ENCODE results near the gene NISCH.

The NISCH gene

DNA sequence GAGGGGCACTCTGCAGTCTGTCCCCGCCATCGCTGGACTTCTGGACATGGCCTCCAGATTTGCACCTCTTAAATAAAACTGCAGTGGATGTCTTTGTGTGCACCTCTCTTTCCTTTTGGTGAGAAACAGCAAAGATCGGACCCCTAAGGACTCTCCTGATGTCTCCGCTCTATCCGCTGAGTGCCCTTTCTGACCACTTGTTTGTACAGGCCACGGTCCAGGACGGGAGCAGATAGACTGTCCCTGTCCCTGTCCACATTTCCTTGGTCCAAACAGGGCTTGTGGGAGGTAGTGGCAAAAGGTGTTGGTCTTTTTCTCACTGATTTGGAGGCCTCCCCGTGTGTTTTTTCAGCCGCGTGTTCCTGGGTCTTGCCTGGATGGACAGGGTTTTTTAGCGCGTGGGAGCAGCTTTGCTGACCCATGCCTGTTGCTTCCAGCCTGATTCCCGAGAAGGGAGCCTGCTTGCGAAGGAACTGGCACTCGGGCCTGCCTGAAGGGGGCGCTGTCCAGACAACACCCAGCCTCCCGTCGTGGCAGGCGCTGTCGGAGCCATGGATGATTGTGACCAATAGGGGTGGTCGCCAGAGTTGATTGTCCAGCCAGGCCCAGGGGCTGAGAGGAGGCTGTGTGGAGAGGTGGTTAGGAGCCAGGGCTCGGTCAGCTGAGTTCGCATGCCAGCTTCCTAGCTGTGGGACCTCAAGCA, 26.6 kb downstream of the NISCH start:
- no CpG with 5 or more reads among the region's 23 CpGs for WGBS (ENCODE audit: extremely low coverage, insufficient coverage, insufficient read length)
- H3K27ac ChIP-seq (ENCODE audit: low read depth, low read length), result no peak overlapping the region
- H4K91ac ChIP-seq (ENCODE audit: low read depth, low read length), result no peak overlapping the region
- H3K14ac ChIP-seq (ENCODE audit: low read length), result no peak overlapping the region
- no peak overlapping the region for H3K18ac ChIP-seq (ENCODE audit: low read length)
- no peak overlapping the region for H2BK12ac ChIP-seq (ENCODE audit: low read length)
- no peak overlapping the region for H3K23ac ChIP-seq (ENCODE audit: low read length)
- no peak overlapping the region for H2AK5ac ChIP-seq (ENCODE audit: low read length)
- H3K9me3 ChIP-seq (ENCODE audit: insufficient read depth, low read depth, low read length), result peaks cover 2% of the 10 kb centered on the region
- peaks cover 5% of the 10 kb centered on the region in 2 experiments for H3K4me1 ChIP-seq (ENCODE audit: control insufficient read depth in 1 of 2, insufficient read depth in 2 of 2, low read length in 2 of 2)
- H2BK5ac ChIP-seq (ENCODE audit: low read depth, low read length, poor library complexity), result no peak overlapping the region
- no peak overlapping the region for H4K8ac ChIP-seq (ENCODE audit: low read depth, low read length)
- no peak overlapping the region for H3K4ac ChIP-seq (ENCODE audit: low read depth, low read length)
- H3K79me1 ChIP-seq (ENCODE audit: low read length), result no peaks in the 10 kb centered on the region
- no peaks in the 10 kb centered on the region for H3K27me3 ChIP-seq (ENCODE audit: insufficient read depth, low read length)
- no peak overlapping the region for H2BK120ac ChIP-seq (ENCODE audit: insufficient read depth, low read length, poor library complexity)
- H3K4me2 ChIP-seq (ENCODE audit: low read length), result no peak overlapping the region
- H3K79me2 ChIP-seq (ENCODE audit: control insufficient read depth, insufficient read depth, low read length, poor library complexity), result no peaks in the 10 kb centered on the region
- no peak overlapping the region for H3K4me3 ChIP-seq (ENCODE audit: low read depth, low read length)
- H3K9ac ChIP-seq (ENCODE audit: low read length), result no peak overlapping the region
- H2AFZ ChIP-seq (ENCODE audit: insufficient read depth, low read length, poor library complexity), result no peak overlapping the region
- H3K36me3 ChIP-seq (ENCODE audit: control insufficient read depth in 1 of 2, insufficient read depth in 2 of 2, low read length in 2 of 2), result peaks cover 90% of the 10 kb centered on the region in 2 experiments
- DNase-seq, result no peak
- H4K12ac ChIP-seq (ENCODE audit: low read depth, low read length), result no peak overlapping the region

DNA sequence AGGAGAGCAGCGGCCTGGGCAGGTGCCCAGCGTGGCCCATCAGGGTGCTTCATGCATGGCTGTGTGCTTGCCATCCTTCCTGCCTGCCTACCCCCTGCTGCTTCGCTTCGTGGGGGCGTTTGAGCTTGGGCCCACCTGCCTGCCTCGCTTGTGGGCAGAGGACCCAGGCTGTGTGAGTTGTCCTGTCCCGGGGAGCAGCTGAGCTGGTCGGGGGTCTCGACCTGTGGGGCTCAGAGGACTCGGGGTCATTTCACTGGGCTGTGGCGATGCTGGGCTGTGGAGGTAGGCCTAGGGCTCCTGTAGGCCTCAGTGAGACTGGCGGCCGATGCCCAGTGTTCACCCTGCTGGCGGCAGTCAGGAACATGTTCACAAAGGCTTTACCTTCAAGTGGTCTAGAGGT, 27.7 kb downstream of the NISCH start:
- Histone ChIP-seq H4K91ac (ENCODE audit: low read depth, low read length) (no peak overlapping the region), H4K8ac (ENCODE audit: low read depth, low read length) (no peak overlapping the region), H3K9me3 (ENCODE audit: insufficient read depth, low read depth, low read length) (peaks cover 2% of the 10 kb centered on the region), H3K79me2 (ENCODE audit: control insufficient read depth, insufficient read depth, low read length, poor library complexity) (no peaks in the 10 kb centered on the region), H3K4me3 (ENCODE audit: low read depth, low read length) (no peak overlapping the region), H3K9ac (ENCODE audit: low read length) (no peak overlapping the region), H2BK5ac (ENCODE audit: low read depth, low read length, poor library complexity) (no peak overlapping the region), H3K4ac (ENCODE audit: low read depth, low read length) (no peak overlapping the region), H3K23ac (ENCODE audit: low read length) (no peak overlapping the region), H3K4me1 (ENCODE audit: control insufficient read depth in 1 of 2, insufficient read depth in 2 of 2, low read length in 2 of 2) (peaks cover 5% of the 10 kb centered on the region in 2 experiments), H4K12ac (ENCODE audit: low read depth, low read length) (no peak overlapping the region), H3K14ac (ENCODE audit: low read length) (no peak overlapping the region), H3K18ac (ENCODE audit: low read length) (no peak overlapping the region), H2AK5ac (ENCODE audit: low read length) (no peak overlapping the region), H3K36me3 (ENCODE audit: control insufficient read depth in 1 of 2, insufficient read depth in 2 of 2, low read length in 2 of 2) (peaks cover 89 to 90% of the 10 kb centered on the region in 2 experiments), H3K4me2 (ENCODE audit: low read length) (no peak overlapping the region), H3K27ac (ENCODE audit: low read depth, low read length) (no peak overlapping the region), H3K27me3 (ENCODE audit: insufficient read depth, low read length) (no peaks in the 10 kb centered on the region), H2AFZ (ENCODE audit: insufficient read depth, low read length, poor library complexity) (no peak overlapping the region), H2BK12ac (ENCODE audit: low read length) (no peak overlapping the region), H3K79me1 (ENCODE audit: low read length) (no peaks in the 10 kb centered on the region), H2BK120ac (ENCODE audit: insufficient read depth, low read length, poor library complexity) (no peak overlapping the region)
- no CpG with 5 or more reads among the region's 14 CpGs for WGBS (ENCODE audit: extremely low coverage, insufficient coverage, insufficient read length)
- no peak for DNase-seq

DNA sequence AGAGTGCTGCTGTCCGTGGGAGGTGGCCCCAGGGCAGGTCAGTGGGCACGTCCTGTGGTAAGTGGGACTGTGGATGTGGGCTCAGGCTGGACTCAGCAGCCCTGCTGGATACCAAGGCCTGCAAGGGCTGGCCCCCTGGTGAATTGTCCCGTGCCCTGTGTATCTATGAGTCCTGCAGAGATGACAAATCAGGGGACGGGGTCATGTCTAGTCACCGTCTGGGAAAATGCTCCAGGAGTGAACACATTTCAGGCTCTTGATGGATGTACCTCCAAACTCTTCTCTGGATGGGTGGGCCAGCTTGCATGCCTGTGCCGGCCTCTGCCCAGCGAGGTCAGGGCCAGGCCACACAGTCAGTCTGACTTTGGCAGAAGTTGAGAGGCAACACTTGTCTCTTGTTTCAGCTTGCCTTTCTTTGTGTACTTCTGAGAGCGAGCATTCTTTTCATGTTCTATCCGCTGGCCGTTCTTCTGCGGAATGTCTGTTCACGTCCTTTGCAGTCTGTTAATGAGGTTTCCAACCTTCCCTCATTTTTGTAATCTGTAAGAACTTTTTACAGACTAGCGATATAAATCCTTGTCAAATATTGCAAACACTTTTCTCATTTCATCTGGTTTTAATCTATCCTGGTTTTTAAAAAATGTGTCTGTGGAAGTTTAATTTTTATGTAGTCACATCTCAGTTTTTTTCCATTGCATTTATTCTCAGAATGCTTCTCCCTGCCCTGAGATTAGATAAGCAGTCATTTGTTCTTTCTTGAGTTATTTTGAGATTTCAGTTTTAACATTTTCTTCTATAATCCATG, 28.4 kb downstream of the NISCH start:
- Histone ChIP-seq H3K4me3 (ENCODE audit: low read depth, low read length) (no peak overlapping the region), H3K18ac (ENCODE audit: low read length) (no peak overlapping the region)
- WGBS (ENCODE audit: extremely low coverage, insufficient coverage, insufficient read length), result no CpG with 5 or more reads among the region's 13 CpGs

DNA sequence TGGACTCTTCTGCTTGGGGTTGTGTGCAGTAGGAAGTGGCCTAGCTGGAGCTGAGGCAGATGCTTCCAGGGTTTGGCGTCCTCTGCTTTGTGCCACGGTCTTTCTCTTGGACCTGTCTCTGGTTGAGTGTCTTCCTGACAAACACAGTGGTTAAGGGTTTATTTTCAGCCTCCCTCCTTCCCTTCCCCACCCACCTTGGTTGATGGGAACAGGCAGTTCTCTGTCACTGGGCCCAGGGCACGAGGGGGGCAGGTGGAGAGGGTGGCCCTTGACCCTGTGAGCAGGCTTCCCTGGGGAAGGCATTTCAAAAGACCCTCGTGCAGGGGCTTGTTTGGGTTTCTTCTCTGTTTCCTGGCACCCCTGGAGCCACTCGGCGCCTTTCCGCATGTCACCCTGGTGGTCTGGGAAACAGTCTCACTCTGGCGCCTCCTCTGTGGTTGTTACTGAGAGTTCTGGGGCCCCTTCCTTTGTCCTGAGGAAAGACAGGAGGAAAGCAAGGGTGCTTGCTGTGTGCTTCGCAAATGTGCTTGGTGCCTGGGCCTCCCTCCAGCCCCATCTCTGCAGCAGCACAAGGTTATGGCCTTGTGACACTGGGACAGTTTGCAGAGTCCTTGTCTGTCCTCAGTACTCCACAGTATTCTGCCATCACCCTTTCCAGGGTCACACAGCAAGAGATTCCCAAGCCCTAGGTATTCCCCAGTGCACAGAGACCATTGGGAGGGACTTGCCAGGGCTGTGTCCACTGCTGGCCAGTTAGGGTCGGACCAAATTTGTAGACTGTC, 29.5 kb downstream of the NISCH start:
- no peak overlapping the region for H4K12ac ChIP-seq (ENCODE audit: low read depth, low read length)
- peaks cover 5% of the 10 kb centered on the region in 2 experiments for H3K4me1 ChIP-seq (ENCODE audit: control insufficient read depth in 1 of 2, insufficient read depth in 2 of 2, low read length in 2 of 2)
- no peaks in the 10 kb centered on the region for H3K27me3 ChIP-seq (ENCODE audit: insufficient read depth, low read length)
- H3K27ac ChIP-seq (ENCODE audit: low read depth, low read length), result no peak overlapping the region
- WGBS (ENCODE audit: extremely low coverage, insufficient coverage, insufficient read length), result no CpG with 5 or more reads among the region's 10 CpGs
- H3K4me2 ChIP-seq (ENCODE audit: low read length), result no peak overlapping the region
- H2AK5ac ChIP-seq (ENCODE audit: low read length), result no peak overlapping the region
- no peak overlapping the region for H3K23ac ChIP-seq (ENCODE audit: low read length)
- H3K18ac ChIP-seq (ENCODE audit: low read length), result no peak overlapping the region
- no peak overlapping the region for H3K9ac ChIP-seq (ENCODE audit: low read length)
- H4K8ac ChIP-seq (ENCODE audit: low read depth, low read length), result no peak overlapping the region
- no peak for DNase-seq
- H3K4me3 ChIP-seq (ENCODE audit: low read depth, low read length), result no peak overlapping the region
- H2AFZ ChIP-seq (ENCODE audit: insufficient read depth, low read length, poor library complexity), result no peak overlapping the region
- H3K79me2 ChIP-seq (ENCODE audit: control insufficient read depth, insufficient read depth, low read length, poor library complexity), result no peaks in the 10 kb centered on the region
- no peak overlapping the region for H2BK120ac ChIP-seq (ENCODE audit: insufficient read depth, low read length, poor library complexity)
- H3K79me1 ChIP-seq (ENCODE audit: low read length), result no peaks in the 10 kb centered on the region
- H3K14ac ChIP-seq (ENCODE audit: low read length), result no peak overlapping the region
- H2BK5ac ChIP-seq (ENCODE audit: low read depth, low read length, poor library complexity), result no peak overlapping the region
- H4K91ac ChIP-seq (ENCODE audit: low read depth, low read length), result no peak overlapping the region
- no peak overlapping the region for H3K4ac ChIP-seq (ENCODE audit: low read depth, low read length)
- peaks cover 89% of the 10 kb centered on the region in 2 experiments for H3K36me3 ChIP-seq (ENCODE audit: control insufficient read depth in 1 of 2, insufficient read depth in 2 of 2, low read length in 2 of 2)
- H3K9me3 ChIP-seq (ENCODE audit: insufficient read depth, low read depth, low read length), result no peaks in the 10 kb centered on the region
- H2BK12ac ChIP-seq (ENCODE audit: low read length), result no peak overlapping the region

More for the DNA sequence above, 28.4 kb downstream of the NISCH start:
- Histone ChIP-seq H2BK120ac (ENCODE audit: insufficient read depth, low read length, poor library complexity) (no peak overlapping the region), H3K27me3 (ENCODE audit: insufficient read depth, low read length) (no peaks in the 10 kb centered on the region), H3K27ac (ENCODE audit: low read depth, low read length) (no peak overlapping the region), H3K9ac (ENCODE audit: low read length) (no peak overlapping the region), H4K12ac (ENCODE audit: low read depth, low read length) (no peak overlapping the region), H3K4ac (ENCODE audit: low read depth, low read length) (no peak overlapping the region), H2BK12ac (ENCODE audit: low read length) (no peak overlapping the region), H2AK5ac (ENCODE audit: low read length) (no peak overlapping the region), H4K91ac (ENCODE audit: low read depth, low read length) (no peak overlapping the region), H3K36me3 (ENCODE audit: control insufficient read depth in 1 of 2, insufficient read depth in 2 of 2, low read length in 2 of 2) (peaks cover 89% of the 10 kb centered on the region in 2 experiments), H3K79me2 (ENCODE audit: control insufficient read depth, insufficient read depth, low read length, poor library complexity) (no peaks in the 10 kb centered on the region), H3K9me3 (ENCODE audit: insufficient read depth, low read depth, low read length) (peaks cover 2% of the 10 kb centered on the region), H3K79me1 (ENCODE audit: low read length) (no peaks in the 10 kb centered on the region), H2BK5ac (ENCODE audit: low read depth, low read length, poor library complexity) (no peak overlapping the region), H3K4me1 (ENCODE audit: control insufficient read depth in 1 of 2, insufficient read depth in 2 of 2, low read length in 2 of 2) (peaks cover 5% of the 10 kb centered on the region in 2 experiments), H3K23ac (ENCODE audit: low read length) (no peak overlapping the region), H2AFZ (ENCODE audit: insufficient read depth, low read length, poor library complexity) (no peak overlapping the region), H3K4me2 (ENCODE audit: low read length) (no peak overlapping the region), H3K14ac (ENCODE audit: low read length) (no peak overlapping the region), H4K8ac (ENCODE audit: low read depth, low read length) (no peak overlapping the region)
- peak in 1 of 2 donors; percentile 20 for DNase-seq
